ENCODE measurements around the gene BCL2.

GRCh38 chr18:63147973-63148372, 171.6 kb downstream of the BCL2 start:
- TF ChIP-seq CTCF (conservative IDR thresholded peaks at IDR 0.05; ENCODE audit: low read length) (no peak), EZH2phosphoT487 (IDR thresholded peaks at IDR 0.05; ENCODE audit: borderline replicate concordance, low read depth, low read length) (no peak)
